ENCODE data around the gene ATP11A. TPM values are rescaled to one million over a fixed set of nuclear protein-coding genes. Genes with fewer than 3 reads are reported as not detected.

ATP11A gene
- total and polyA plus RNA-seq, 9 of the 15 experiments (the other 6 are each of a cell fraction or from before 2014, with no cell fraction given) = 0.38 to 34.2 (median 4.2) TPM

DNA sequence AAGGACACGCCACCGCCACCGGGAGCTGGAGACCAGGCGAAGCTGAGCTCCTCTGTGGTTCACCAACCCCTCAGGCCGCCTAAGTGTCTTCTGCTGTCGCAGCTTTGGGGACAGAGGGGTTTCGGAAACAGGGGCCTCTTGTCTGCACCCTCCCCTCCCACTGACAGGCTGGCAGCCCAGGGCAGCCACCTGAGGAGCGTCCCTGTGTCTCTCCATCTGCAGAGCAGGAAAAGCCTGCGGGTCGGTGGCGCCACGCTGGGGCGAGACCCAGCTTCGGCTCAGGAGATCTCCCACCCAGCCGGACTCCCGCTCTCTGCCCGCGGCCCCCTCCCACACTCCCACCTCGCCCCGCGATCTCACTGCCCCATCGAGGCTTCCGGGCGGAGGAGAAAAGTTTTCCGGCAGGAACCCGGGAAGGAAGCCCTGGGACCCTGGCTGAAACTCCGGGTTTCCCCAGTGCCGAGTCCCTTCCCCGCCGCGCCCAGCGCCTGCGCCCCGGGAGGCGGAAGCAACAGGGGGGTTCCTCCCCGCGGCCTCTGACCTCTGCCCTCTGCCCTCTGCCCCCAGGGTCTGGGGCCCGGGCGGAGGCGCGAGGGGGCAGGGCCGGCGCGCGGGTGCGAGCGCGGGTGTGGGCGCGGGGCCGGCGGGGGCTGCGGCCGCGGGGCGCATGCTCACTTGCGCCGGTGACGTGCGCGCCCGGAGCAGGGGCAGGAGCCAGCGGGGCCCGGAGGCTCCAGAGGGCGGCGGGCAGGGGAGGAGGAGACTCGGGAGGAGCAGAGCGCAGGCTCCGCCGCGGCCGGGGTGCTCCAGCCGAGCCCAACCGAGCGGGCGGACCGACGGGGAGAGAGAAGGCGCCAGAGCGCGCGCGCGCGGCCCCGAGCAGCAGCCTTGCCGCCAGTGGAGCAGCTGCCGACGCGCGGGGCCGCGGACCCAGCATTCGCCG, at the start of gene ATP11A (continued):
- TF ChIP-seq, protein P1, sequence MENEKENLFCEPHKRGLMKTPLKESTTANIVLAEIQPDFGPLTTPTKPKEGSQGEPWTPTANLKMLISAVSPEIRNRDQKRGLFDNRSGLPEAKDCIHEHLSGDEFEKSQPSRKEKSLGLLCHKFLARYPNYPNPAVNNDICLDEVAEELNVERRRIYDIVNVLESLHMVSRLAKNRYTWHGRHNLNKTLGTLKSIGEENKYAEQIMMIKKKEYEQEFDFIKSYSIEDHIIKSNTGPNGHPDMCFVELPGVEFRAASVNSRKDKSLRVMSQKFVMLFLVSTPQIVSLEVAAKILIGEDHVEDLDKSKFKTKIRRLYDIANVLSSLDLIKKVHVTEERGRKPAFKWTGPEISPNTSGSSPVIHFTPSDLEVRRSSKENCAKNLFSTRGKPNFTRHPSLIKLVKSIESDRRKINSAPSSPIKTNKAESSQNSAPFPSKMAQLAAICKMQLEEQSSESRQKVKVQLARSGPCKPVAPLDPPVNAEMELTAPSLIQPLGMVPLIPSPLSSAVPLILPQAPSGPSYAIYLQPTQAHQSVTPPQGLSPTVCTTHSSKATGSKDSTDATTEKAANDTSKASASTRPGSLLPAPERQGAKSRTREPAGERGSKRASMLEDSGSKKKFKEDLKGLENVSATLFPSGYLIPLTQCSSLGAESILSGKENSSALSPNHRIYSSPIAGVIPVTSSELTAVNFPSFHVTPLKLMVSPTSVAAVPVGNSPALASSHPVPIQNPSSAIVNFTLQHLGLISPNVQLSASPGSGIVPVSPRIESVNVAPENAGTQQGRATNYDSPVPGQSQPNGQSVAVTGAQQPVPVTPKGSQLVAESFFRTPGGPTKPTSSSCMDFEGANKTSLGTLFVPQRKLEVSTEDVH (IDR thresholded peaks at IDR 0.05; ENCODE audit: low read depth, partially characterized antibody) = no peak
- TF ChIP-seq ZNF121 (CRISPR knock-in tag; conservative IDR thresholded peaks at IDR 0.05) = no peak
- no peak for TF ChIP-seq MXI1 (IDR thresholded peaks at IDR 0.05; ENCODE audit: low read depth, low read length)
- TF ChIP-seq PYGO2 (tag; IDR thresholded peaks at IDR 0.05) = no peak
- TF ChIP-seq POLR2AphosphoS5 (IDR thresholded peaks at IDR 0.05; ENCODE audit: control insufficient read depth, insufficient read depth, low read depth, low read length) = no peak
- no peak for TF ChIP-seq ZNF146 (CRISPR knock-in tag; IDR thresholded peaks at IDR 0.05; ENCODE audit: unreplicated experiment)
- no peak for TF ChIP-seq MYNN (IDR thresholded peaks at IDR 0.05)
- no peak for TF ChIP-seq MYNN (CRISPR knock-in tag; IDR thresholded peaks at IDR 0.05)
- TF ChIP-seq, protein P2, sequence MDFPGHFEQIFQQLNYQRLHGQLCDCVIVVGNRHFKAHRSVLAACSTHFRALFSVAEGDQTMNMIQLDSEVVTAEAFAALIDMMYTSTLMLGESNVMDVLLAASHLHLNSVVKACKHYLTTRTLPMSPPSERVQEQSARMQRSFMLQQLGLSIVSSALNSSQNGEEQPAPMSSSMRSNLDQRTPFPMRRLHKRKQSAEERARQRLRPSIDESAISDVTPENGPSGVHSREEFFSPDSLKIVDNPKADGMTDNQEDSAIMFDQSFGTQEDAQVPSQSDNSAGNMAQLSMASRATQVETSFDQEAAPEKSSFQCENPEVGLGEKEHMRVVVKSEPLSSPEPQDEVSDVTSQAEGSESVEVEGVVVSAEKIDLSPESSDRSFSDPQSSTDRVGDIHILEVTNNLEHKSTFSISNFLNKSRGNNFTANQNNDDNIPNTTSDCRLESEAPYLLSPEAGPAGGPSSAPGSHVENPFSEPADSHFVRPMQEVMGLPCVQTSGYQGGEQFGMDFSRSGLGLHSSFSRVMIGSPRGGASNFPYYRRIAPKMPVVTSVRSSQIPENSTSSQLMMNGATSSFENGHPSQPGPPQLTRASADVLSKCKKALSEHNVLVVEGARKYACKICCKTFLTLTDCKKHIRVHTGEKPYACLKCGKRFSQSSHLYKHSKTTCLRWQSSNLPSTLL (IDR thresholded peaks at IDR 0.05) = no peak
- TF ChIP-seq, protein P3, sequence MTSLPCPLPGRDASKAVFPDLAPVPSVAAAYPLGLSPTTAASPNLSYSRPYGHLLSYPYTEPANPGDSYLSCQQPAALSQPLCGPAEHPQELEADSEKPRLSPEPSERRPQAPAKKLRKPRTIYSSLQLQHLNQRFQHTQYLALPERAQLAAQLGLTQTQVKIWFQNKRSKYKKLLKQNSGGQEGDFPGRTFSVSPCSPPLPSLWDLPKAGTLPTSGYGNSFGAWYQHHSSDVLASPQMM (CRISPR knock-in tag; IDR thresholded peaks at IDR 0.05) = no peak
- TF ChIP-seq, protein P4, sequence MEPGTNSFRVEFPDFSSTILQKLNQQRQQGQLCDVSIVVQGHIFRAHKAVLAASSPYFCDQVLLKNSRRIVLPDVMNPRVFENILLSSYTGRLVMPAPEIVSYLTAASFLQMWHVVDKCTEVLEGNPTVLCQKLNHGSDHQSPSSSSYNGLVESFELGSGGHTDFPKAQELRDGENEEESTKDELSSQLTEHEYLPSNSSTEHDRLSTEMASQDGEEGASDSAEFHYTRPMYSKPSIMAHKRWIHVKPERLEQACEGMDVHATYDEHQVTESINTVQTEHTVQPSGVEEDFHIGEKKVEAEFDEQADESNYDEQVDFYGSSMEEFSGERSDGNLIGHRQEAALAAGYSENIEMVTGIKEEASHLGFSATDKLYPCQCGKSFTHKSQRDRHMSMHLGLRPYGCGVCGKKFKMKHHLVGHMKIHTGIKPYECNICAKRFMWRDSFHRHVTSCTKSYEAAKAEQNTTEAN (CRISPR knock-in tag; IDR thresholded peaks at IDR 0.05) = no peak
- peak; percentile 12 for TF ChIP-seq TAF9B (IDR thresholded peaks at IDR 0.05; ENCODE audit: partially characterized antibody)
- no peak for TF ChIP-seq TFAM (CRISPR knock-in tag; conservative IDR thresholded peaks at IDR 0.05)
- TF ChIP-seq GABPB1 (CRISPR knock-in tag; IDR thresholded peaks at IDR 0.05) = no peak; the same call in 1 of the 2 replicates
- TF ChIP-seq, protein P5, sequence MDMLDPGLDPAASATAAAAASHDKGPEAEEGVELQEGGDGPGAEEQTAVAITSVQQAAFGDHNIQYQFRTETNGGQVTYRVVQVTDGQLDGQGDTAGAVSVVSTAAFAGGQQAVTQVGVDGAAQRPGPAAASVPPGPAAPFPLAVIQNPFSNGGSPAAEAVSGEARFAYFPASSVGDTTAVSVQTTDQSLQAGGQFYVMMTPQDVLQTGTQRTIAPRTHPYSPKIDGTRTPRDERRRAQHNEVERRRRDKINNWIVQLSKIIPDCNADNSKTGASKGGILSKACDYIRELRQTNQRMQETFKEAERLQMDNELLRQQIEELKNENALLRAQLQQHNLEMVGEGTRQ (CRISPR knock-in tag; IDR thresholded peaks at IDR 0.05) = no peak
- no peak for TF ChIP-seq NCOA2 (IDR thresholded peaks at IDR 0.05; ENCODE audit: partially characterized antibody in 2 of 2)
